Progenitor cell of endocrine pancreas (in vitro differentiated cells): ENCODE data around the gene SEMA4A. TPM values are rescaled to one million over a fixed set of nuclear protein-coding genes. Genes with fewer than 3 reads are reported as not detected.
A peak's percentile ranks its signal among the peaks of the same experiment; 100 is the strongest.

Source experiments
- DNase-seq: peaks from one replicate; pipeline ENCODE4 v3.0.0; 2021; ENCODE audit warnings: low spot score; ENCODE audit not compliant: unreplicated experiment
- H3K27ac Mint-ChIP-seq: 2 replicates; pipeline ENCODE4 v1.8.0; 2021; ENCODE audit warnings: mild to moderate bottlenecking, moderate library complexity, mixed read lengths
- H3K27me3 Mint-ChIP-seq: 2 replicates; pipeline ENCODE4 v1.8.0; 2021; ENCODE audit warnings: mixed read lengths
- H3K36me3 Mint-ChIP-seq: 2 replicates; pipeline ENCODE4 v1.8.0; 2022; ENCODE audit warnings: mixed read lengths; ENCODE audit not compliant: insufficient read depth
- H3K4me1 Mint-ChIP-seq: 2 replicates; pipeline ENCODE4 v1.8.0; 2021; ENCODE audit warnings: low read depth, mixed read lengths
- H3K4me3 Mint-ChIP-seq: 2 replicates; pipeline ENCODE4 v1.8.0; 2021; ENCODE audit warnings: low read depth, mild to moderate bottlenecking, moderate library complexity, mixed read lengths
- H3K9me3 Mint-ChIP-seq: 2 replicates; pipeline ENCODE4 v1.8.0; 2021; ENCODE audit warnings: low read depth, mixed read lengths
- total RNA-seq: library from RNA; stranded (reverse); gene quantifications from 2 replicates; pipeline ENCODE4 v1.2.1, GENCODE V29; 2021
- TF ChIP-seq, protein P1 (sequence below): fragments of 200-600 bp; sonication (generic); IDR thresholded peaks from one replicate; pipeline ENCODE4 v1.5.0; 2021; ENCODE audit warnings: antibody characterized with exemption, mild to moderate bottlenecking; ENCODE audit not compliant: unreplicated experiment

Gene SEMA4A
- total RNA-seq, 1 donor from 2014 or later = 2.1 TPM

DNA sequence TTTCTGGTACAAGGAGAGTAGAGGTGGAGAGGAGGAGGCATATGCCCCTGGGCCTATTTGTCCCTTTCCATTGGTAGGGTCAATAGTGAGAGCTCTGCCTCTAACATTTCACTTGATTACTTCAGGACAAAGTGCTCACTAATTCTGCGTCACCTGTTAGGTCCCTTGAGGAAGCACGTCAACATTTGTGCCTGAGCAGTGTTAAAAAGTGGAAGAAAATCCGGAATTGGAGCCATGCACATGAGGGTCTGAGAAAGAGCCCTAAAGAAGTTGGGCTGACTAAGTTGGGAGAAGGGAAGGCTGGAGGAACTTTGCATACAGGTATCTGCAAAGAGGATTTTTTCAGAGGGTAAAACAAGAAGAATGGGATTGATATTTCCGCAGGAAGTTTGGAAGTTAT, 42.5 kb downstream of the SEMA4A start:
- TF ChIP-seq, protein P1, sequence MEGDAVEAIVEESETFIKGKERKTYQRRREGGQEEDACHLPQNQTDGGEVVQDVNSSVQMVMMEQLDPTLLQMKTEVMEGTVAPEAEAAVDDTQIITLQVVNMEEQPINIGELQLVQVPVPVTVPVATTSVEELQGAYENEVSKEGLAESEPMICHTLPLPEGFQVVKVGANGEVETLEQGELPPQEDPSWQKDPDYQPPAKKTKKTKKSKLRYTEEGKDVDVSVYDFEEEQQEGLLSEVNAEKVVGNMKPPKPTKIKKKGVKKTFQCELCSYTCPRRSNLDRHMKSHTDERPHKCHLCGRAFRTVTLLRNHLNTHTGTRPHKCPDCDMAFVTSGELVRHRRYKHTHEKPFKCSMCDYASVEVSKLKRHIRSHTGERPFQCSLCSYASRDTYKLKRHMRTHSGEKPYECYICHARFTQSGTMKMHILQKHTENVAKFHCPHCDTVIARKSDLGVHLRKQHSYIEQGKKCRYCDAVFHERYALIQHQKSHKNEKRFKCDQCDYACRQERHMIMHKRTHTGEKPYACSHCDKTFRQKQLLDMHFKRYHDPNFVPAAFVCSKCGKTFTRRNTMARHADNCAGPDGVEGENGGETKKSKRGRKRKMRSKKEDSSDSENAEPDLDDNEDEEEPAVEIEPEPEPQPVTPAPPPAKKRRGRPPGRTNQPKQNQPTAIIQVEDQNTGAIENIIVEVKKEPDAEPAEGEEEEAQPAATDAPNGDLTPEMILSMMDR = no peak
- no peaks in the 10 kb centered on the region for H3K27me3 Mint-ChIP-seq
- no peak for DNase-seq
- no peak overlapping the region for H3K27ac Mint-ChIP-seq
- H3K9me3 Mint-ChIP-seq = no peaks in the 10 kb centered on the region
- peaks cover 6% of the 10 kb centered on the region for H3K36me3 Mint-ChIP-seq
- peak overlapping the region; percentile 97 for H3K4me3 Mint-ChIP-seq
- peaks cover 10% of the 10 kb centered on the region for H3K4me1 Mint-ChIP-seq

DNA sequence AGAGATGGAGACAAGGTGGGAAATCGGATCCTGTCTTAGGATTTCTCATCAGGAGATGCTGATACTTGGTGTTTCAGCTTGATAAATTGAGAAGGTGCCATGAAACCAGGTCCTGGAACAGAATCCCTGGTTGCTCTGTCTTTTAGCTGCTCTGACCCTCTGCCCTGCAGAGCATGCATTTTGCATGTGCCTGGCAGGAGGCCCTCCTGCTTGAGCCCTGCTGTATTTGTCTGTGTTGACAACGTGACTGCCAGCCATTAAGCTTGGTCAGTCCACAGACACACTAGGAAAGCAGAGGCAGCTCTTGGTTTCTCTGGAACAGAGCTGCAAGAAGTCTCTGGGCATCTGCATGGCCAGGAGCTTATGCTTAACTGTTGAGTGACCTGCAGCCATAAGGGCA, 43.1 kb downstream of the SEMA4A start:
- Mint-ChIP-seq H3K36me3 (peaks cover 5% of the 10 kb centered on the region), H3K4me3 (peak overlapping the region; percentile 16), H3K27ac (no peak overlapping the region), H3K4me1 (peaks cover 10% of the 10 kb centered on the region), H3K9me3 (no peaks in the 10 kb centered on the region), H3K27me3 (no peaks in the 10 kb centered on the region)
- no peak for DNase-seq
- TF ChIP-seq, protein P1 = no peak

DNA sequence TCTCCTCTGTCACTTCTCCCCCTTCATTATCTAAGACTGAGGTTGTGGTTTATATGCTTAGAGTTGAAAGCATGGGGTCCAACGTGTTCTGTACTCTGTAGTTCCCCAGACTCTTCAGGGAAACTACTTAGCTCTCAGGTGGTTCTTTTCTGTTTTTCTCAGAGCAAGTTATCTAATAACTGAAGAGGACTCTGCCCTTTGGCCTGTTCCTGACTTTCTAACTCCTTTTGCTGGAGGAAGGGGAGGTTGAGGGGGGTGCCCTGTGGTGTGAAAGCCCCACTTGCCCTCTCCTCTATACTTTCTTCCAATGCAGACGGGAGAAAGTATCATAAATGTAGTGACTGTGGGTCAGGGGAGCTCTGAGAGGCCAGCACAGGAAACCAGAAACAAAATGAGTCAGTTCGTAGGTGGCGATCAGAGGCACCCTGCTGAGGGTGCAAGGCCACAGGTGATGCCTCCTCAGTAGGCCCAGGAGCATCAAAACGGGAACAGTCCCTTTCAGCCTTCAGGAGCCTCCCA, 45.5 kb downstream of the SEMA4A start:
- Mint-ChIP-seq H3K27me3 (no peaks in the 10 kb centered on the region), H3K4me3 (no peak overlapping the region), H3K36me3 (peaks cover 5% of the 10 kb centered on the region), H3K4me1 (peaks cover 9% of the 10 kb centered on the region), H3K9me3 (no peaks in the 10 kb centered on the region), H3K27ac (no peak overlapping the region)
- DNase-seq = no peak
- TF ChIP-seq, protein P1 = no peak

DNA sequence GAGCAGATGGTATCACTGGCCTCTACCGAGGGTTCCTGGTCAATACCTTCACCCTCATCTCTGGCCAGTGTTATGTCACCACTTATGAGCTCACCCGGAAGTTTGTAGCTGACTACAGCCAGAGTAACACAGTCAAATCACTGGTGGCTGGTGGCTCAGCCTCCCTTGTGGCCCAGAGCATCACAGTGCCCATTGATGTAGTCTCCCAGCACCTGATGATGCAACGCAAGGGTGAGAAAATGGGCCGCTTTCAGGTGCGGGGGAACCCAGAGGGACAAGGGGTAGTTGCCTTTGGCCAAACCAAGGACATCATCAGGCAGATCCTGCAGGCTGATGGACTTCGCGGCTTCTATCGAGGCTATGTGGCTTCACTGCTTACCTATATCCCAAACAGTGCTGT, 46.7 kb downstream of the SEMA4A start:
- H3K27ac Mint-ChIP-seq = no peak overlapping the region
- peaks cover 5% of the 10 kb centered on the region for H3K36me3 Mint-ChIP-seq
- no peak for DNase-seq
- H3K4me3 Mint-ChIP-seq = no peak overlapping the region
- H3K27me3 Mint-ChIP-seq = no peaks in the 10 kb centered on the region
- H3K9me3 Mint-ChIP-seq = no peaks in the 10 kb centered on the region
- no peaks in the 10 kb centered on the region for H3K4me1 Mint-ChIP-seq
- TF ChIP-seq, protein P1 = no peak

DNA sequence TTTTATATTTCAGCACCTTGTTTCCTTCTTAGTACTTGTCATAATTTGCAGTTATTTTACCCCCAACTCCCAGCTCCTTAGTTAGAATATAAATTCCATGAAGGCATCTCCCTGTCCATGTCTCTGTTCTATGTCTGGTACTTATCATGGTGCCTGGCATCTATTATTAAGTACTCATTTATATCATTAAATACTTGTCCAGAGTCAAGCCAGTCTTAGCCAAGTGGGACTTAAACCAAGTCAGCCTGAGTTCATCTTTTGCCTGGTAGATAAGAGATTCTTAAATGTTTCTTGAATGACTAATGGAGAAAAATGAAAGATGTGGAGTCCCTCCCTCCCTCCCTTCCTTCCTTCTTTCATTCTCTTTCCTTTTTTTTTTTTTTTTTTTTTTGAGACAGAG, 49.9 kb downstream of the SEMA4A start:
- no peaks in the 10 kb centered on the region for H3K27me3 Mint-ChIP-seq
- TF ChIP-seq, protein P1 = no peak
- H3K27ac Mint-ChIP-seq = no peak overlapping the region
- H3K36me3 Mint-ChIP-seq = peaks cover 5% of the 10 kb centered on the region
- DNase-seq = no peak
- no peaks in the 10 kb centered on the region for H3K9me3 Mint-ChIP-seq
- H3K4me3 Mint-ChIP-seq = no peak overlapping the region
- no peaks in the 10 kb centered on the region for H3K4me1 Mint-ChIP-seq
